HepG2 (cell line): ENCODE measurements around the gene DIPK1A. TPM values are rescaled to one million over a fixed set of nuclear protein-coding genes. Genes with fewer than 3 reads are reported as not detected.

Experiments used
- BCL6 ChIP-seq: IDR thresholded peaks from 2 replicates; pipeline ENCODE4 v1.6.1; 2016; ENCODE audit warnings: missing genetic modification reagents, missing compliant biosample characterization
- BHLHE40 ChIP-seq: IDR thresholded peaks from 2 replicates; pipeline ENCODE4 v1.6.1; 2011; ENCODE audit warnings: low read length, improper control_type of control experiment
- CCDC6 ChIP-seq: sonication (generic); formaldehyde crosslinking; IDR thresholded peaks from 2 replicates; pipeline ENCODE4 v1.8.1; 2022; ENCODE audit warnings: mild to moderate bottlenecking, missing genetic modification reagents, moderate library complexity
- CEBPG ChIP-seq: IDR thresholded peaks from 2 replicates; pipeline ENCODE4 v1.6.1; 2016
- EP300 ChIP-seq, 3 experiments: sonication (generic) in 1 of 3; formaldehyde crosslinking in 1 of 3; IDR thresholded peaks; 2 replicates each; pipeline versions ENCODE4 v1.5.1 to v1.6.1; 2011 to 2020; ENCODE audit warnings: low read depth in 2 of 3, low read length in 2 of 3, borderline replicate concordance in 1 of 3, improper control_type of control experiment in 1 of 3, mild to moderate bottlenecking in 1 of 3, missing genetic modification reagents in 1 of 3, moderate library complexity in 1 of 3
- FIP1L1 ChIP-seq: fragments of 200-400 bp; formaldehyde crosslinking; IDR thresholded peaks from 2 replicates; pipeline ENCODE4 v1.6.1; 2018; ENCODE audit warnings: low read depth, mild to moderate bottlenecking, low read length, moderate library complexity, borderline replicate concordance; ENCODE audit not compliant: insufficient read depth
- FOXO1 ChIP-seq: sonication (generic); formaldehyde crosslinking; IDR thresholded peaks from 2 replicates; pipeline ENCODE4 v1.4.0; 2020; ENCODE audit warnings: missing genetic modification reagents
- GATAD2A ChIP-seq: IDR thresholded peaks from 2 replicates; pipeline ENCODE4 v1.6.1; 2016
- HNF4G ChIP-seq, 2 experiments: sonication (generic) in 1 of 2; formaldehyde crosslinking in 1 of 2; IDR thresholded peaks; 2 replicates each; pipeline versions ENCODE4 v1.4.0 to v1.6.1; 2011 to 2020; ENCODE audit warnings: borderline replicate concordance in 2 of 2, low read depth in 2 of 2, mild to moderate bottlenecking in 2 of 2, low read length in 1 of 2, missing genetic modification reagents in 1 of 2, moderate library complexity in 1 of 2
- KMT2B ChIP-seq: IDR thresholded peaks from 2 replicates; pipeline ENCODE4 v1.6.1; 2016; ENCODE audit warnings: missing genetic modification reagents, missing compliant biosample characterization
- LRRFIP1 ChIP-seq: sonication (generic); formaldehyde crosslinking; conservative IDR thresholded peaks from 2 replicates; pipeline ENCODE4 v1.4.0; 2020; ENCODE audit warnings: missing genetic modification reagents
- MEF2D ChIP-seq: sonication (generic); formaldehyde crosslinking; IDR thresholded peaks from 2 replicates; pipeline ENCODE4 v1.5.1; 2020; ENCODE audit warnings: mild to moderate bottlenecking, missing genetic modification reagents
- RAD21 ChIP-seq: fragments of 450-650 bp; formaldehyde crosslinking; IDR thresholded peaks from 2 replicates; pipeline ENCODE4 v1.5.0; 2020; ENCODE audit warnings: mild to moderate bottlenecking
- SAFB2 ChIP-seq: sonication (generic); formaldehyde crosslinking; IDR thresholded peaks from 2 replicates; pipeline ENCODE4 v1.5.1; 2020; ENCODE audit warnings: missing genetic modification reagents, low read depth, mild to moderate bottlenecking, borderline replicate concordance
- SOX6 ChIP-seq, 2 experiments: fragments of 450-650 bp in 1 of 2; sonication (generic) in 1 of 2; formaldehyde crosslinking in 1 of 2; IDR thresholded peaks; 2 replicates each; pipeline versions ENCODE4 v1.4.0 to v1.6.1; 2017 to 2020; ENCODE audit warnings: antibody characterized with exemption in 1 of 2, mild to moderate bottlenecking in 1 of 2, missing genetic modification reagents in 1 of 2
- ZNF343 ChIP-seq: sonication (generic); formaldehyde crosslinking; IDR thresholded peaks from 2 replicates; pipeline ENCODE4 v1.4.0; 2020; ENCODE audit warnings: mild to moderate bottlenecking, missing genetic modification reagents
- ZNF790 ChIP-seq: sonication (generic); formaldehyde crosslinking; IDR thresholded peaks from 2 replicates; pipeline ENCODE4 v1.8.0; 2022; ENCODE audit warnings: missing genetic modification reagents, mild to moderate bottlenecking, borderline replicate concordance
- ZNF891 ChIP-seq: sonication (generic); formaldehyde crosslinking; IDR thresholded peaks from 2 replicates; pipeline ENCODE4 v1.5.0; 2020; ENCODE audit warnings: mild to moderate bottlenecking, missing genetic modification reagents
- ZSCAN20 ChIP-seq: sonication (generic); formaldehyde crosslinking; IDR thresholded peaks from 2 replicates; pipeline ENCODE4 v1.4.0; 2020; ENCODE audit warnings: missing genetic modification reagents, mild to moderate bottlenecking, borderline replicate concordance
- ZSCAN31 ChIP-seq: sonication (generic); formaldehyde crosslinking; IDR thresholded peaks from 2 replicates; pipeline ENCODE4 v1.5.0; 2020; ENCODE audit warnings: low read depth, mild to moderate bottlenecking, missing genetic modification reagents
- polyA plus RNA-seq, 8 experiments: library from polyadenylated mRNA; depleted of rRNA in 3 of 8; stranded (reverse) in 7 of 8; unstranded in 1 of 8; fragments of >200 nt; fragmentation: Illumina TruSeq in 4 of 8; extraction: Trizol in 4 of 8; gene quantifications; 2 replicates each; pipeline versions ENCODE4 v1.2.1 to v1.2.3, GENCODE V29; 2011 to 2016; ENCODE audit warnings: low read depth in 4 of 8, missing spikeins in 1 of 8, mixed read lengths in 1 of 8; ENCODE audit not compliant: insufficient read depth in 1 of 8
- total RNA-seq, 5 experiments: library from RNA; depleted of rRNA; stranded (reverse); fragments of >200 nt; fragmentation: Illumina TruSeq; extraction: Trizol; gene quantifications; 2 replicates each; pipeline ENCODE4 v1.2.3, GENCODE V29; 2016; ENCODE audit warnings: low read depth in 1 of 5
- TF ChIP-seq, protein P1 (sequence below): IDR thresholded peaks from 2 replicates; pipeline ENCODE4 v1.6.1; 2016; ENCODE audit warnings: low read depth, borderline replicate concordance
- TF ChIP-seq, protein P2 (sequence below): sonication (generic); formaldehyde crosslinking; conservative IDR thresholded peaks from 2 replicates; pipeline ENCODE4 v1.4.0; 2020; ENCODE audit warnings: mild to moderate bottlenecking, missing genetic modification reagents, moderate library complexity

Gene DIPK1A
- total and polyA plus RNA-seq, 2 of the 13 experiments (the other 11 are each of a cell fraction or from before 2014, with no cell fraction given): 8.4 TPM

- TF ChIP-seq LRRFIP1 (CRISPR knock-in tag) (no peak), RAD21 (CRISPR knock-in tag) (peak; percentile 79), FIP1L1 (no peak), FOXO1 (CRISPR knock-in tag) (peak; percentile 58; the same call in 1 of the 2 replicates), KMT2B (CRISPR knock-in tag) (peak; percentile 67; the same call in 1 of the 2 replicates), GATAD2A (peak; percentile 81), SOX6 (IDR thresholded peaks at IDR 0.05) (no peak), SOX6 (CRISPR knock-in tag; IDR thresholded peaks at IDR 0.05) (0 out of 2 replicates have a peak, but pooled peaks have one; percentile 36), ZNF343 (CRISPR knock-in tag) (no peak), ZSCAN20 (peak; percentile 75; the same call in 1 of the 2 replicates), HNF4G (IDR thresholded peaks at IDR 0.05; ENCODE audit: borderline replicate concordance, low read depth, low read length) (no peak), HNF4G (CRISPR knock-in tag; IDR thresholded peaks at IDR 0.05; ENCODE audit: borderline replicate concordance, low read depth) (no peak), EP300 (IDR thresholded peaks at IDR 0.05; ENCODE audit: low read depth in 2 of 2, low read length in 2 of 2) (no peak), EP300 (CRISPR knock-in tag; IDR thresholded peaks at IDR 0.05; ENCODE audit: borderline replicate concordance) (no peak), CEBPG (CRISPR knock-in tag) (peak; percentile 62), MEF2D (CRISPR knock-in tag) (0 out of 2 replicates have a peak, but pooled peaks have one; percentile 28), ZNF891 (CRISPR knock-in tag) (0 out of 2 replicates have a peak, but pooled peaks have one; percentile 43), CCDC6 (CRISPR knock-in tag) (peak; percentile 1; the same call in 1 of the 2 replicates), SAFB2 (CRISPR knock-in tag) (no peak; the same call in 1 of the 2 replicates), BCL6 (CRISPR knock-in tag) (0 out of 2 replicates have a peak, but pooled peaks have one; percentile 10), ZSCAN31 (peak; percentile 63; the same call in 1 of the 2 replicates), BHLHE40 (0 out of 2 replicates have a peak, but pooled peaks have one; percentile 30), ZNF790 (CRISPR knock-in tag) (no peak)
- TF ChIP-seq, protein P1, sequence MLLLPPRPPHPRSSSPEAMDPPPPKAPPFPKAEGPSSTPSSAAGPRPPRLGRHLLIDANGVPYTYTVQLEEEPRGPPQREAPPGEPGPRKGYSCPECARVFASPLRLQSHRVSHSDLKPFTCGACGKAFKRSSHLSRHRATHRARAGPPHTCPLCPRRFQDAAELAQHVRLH (CRISPR knock-in tag): peak; percentile 14; the same call in 1 of the 2 replicates
- TF ChIP-seq, protein P2, sequence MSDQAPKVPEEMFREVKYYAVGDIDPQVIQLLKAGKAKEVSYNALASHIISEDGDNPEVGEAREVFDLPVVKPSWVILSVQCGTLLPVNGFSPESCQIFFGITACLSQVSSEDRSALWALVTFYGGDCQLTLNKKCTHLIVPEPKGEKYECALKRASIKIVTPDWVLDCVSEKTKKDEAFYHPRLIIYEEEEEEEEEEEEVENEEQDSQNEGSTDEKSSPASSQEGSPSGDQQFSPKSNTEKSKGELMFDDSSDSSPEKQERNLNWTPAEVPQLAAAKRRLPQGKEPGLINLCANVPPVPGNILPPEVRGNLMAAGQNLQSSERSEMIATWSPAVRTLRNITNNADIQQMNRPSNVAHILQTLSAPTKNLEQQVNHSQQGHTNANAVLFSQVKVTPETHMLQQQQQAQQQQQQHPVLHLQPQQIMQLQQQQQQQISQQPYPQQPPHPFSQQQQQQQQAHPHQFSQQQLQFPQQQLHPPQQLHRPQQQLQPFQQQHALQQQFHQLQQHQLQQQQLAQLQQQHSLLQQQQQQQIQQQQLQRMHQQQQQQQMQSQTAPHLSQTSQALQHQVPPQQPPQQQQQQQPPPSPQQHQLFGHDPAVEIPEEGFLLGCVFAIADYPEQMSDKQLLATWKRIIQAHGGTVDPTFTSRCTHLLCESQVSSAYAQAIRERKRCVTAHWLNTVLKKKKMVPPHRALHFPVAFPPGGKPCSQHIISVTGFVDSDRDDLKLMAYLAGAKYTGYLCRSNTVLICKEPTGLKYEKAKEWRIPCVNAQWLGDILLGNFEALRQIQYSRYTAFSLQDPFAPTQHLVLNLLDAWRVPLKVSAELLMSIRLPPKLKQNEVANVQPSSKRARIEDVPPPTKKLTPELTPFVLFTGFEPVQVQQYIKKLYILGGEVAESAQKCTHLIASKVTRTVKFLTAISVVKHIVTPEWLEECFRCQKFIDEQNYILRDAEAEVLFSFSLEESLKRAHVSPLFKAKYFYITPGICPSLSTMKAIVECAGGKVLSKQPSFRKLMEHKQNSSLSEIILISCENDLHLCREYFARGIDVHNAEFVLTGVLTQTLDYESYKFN: peak; percentile 23
Measured at GRCh38 chr1:92960395-92961130, 699 bp downstream of the DIPK1A start (continued).
